NCI-H1417 (cell line): ENCODE results near the gene SLC6A20.

ENCODE experiments used
- DNase-seq, 3 experiments: peaks; one replicate each; lab custom pipeline; 2025; lab: John Stamatoyannopoulos, UW

SLC6A20 gene, protein sequence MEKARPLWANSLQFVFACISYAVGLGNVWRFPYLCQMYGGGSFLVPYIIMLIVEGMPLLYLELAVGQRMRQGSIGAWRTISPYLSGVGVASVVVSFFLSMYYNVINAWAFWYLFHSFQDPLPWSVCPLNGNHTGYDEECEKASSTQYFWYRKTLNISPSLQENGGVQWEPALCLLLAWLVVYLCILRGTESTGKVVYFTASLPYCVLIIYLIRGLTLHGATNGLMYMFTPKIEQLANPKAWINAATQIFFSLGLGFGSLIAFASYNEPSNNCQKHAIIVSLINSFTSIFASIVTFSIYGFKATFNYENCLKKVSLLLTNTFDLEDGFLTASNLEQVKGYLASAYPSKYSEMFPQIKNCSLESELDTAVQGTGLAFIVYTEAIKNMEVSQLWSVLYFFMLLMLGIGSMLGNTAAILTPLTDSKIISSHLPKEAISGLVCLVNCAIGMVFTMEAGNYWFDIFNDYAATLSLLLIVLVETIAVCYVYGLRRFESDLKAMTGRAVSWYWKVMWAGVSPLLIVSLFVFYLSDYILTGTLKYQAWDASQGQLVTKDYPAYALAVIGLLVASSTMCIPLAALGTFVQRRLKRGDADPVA

DNA sequence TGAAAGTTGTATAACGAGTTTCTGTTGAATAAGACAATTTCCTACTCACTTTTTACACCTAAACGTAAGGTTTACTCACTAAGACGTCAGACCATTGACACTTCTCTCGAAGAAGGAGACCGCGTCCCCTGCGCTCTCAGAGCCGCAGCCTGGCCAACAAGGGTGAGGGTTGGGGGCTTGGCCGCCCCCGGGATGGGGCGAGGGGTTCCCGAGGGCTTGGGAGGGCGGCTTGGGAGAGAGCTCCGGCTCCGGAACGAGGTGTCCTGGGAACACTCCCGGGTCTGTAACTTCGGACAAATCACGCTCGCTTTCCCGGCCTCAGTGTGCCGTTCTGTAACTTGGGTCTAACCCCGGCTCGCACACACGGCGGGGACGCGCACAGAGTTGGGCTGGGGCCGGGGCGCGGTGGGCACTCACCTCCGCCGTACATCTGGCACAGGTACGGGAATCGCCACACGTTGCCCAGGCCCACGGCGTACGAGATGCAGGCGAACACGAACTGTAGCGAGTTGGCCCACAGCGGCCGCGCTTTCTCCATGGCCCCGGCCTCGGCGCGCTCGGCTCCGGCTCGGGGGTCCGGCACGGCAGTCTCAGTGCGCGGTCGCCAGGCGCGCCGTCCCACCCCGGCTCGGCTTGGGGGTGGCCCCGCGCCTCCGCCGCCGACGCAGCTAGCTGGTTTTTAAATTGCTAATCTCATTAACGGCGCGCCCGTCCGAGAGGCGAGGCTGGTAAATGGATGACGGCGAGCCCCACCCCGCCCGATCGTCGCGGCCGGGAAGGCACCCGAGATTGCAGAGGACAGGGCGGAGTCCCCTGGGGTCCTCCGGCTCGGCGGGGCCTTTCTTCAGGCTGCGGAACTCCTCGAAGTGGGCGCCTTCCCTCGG lies at the start of gene SLC6A20:
SLC6A20 (minus strand) TSS at position 655 of the 884 bp plus-strand sequence; CDS start at position 538, 117 bp downstream.
- no peak for DNase-seq

DNA sequence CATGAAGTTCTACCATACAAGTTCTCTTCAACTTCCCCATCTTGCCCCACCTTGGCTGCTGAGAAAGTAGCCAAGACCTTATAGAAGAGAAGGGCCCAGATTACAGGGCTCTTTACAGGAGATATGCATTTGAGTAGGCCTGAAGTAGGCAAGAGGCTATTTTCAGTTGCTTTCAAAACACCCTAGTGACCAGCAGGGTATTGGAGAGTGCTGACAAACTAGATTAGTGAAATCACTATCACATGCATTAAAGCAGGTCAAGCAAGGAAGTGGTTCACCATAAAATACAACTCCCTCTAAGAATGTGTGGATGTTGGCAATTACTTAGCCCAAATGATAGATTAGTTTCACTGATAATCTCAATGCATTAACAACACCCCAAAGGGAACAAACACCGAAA lies 48.3 kb upstream of the SLC6A20 start:
- no peak for DNase-seq

DNA sequence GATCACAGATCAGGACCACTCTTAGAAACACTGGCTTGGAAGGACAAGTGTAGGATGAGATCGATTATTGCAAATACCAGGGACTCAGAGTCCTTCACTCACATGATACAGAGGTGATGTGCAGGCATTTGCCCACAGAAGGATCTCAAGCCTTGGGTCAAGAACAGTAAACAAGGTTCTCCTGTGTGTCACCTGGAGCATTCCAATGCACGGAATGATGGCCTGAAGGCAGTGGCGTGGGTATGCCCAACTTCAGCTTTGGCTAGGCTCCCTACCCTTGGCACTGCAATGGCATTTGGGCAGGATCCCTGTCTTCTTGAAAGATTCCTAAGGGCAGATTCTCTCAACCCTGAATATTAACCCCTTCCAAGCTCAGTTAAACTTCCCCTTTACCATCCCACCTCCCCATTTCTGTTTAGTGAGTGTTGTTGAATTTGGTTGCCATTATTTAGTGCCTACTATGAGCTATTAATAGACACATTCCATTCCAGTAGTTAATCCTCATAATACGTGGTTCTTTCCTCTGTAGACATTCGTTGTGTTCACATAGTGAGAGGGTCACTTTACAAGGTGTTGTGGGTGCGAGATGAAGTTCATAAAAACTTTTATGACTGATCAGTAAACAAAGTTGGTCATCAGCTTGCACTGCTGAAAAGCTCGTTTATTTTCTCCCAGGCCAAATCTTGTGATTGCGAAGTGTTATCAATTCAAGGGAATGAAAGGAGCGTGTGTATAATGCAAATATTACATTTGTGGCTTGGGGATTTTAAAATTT lies 46.7 kb upstream of the SLC6A20 start:
- no peak for DNase-seq

DNA sequence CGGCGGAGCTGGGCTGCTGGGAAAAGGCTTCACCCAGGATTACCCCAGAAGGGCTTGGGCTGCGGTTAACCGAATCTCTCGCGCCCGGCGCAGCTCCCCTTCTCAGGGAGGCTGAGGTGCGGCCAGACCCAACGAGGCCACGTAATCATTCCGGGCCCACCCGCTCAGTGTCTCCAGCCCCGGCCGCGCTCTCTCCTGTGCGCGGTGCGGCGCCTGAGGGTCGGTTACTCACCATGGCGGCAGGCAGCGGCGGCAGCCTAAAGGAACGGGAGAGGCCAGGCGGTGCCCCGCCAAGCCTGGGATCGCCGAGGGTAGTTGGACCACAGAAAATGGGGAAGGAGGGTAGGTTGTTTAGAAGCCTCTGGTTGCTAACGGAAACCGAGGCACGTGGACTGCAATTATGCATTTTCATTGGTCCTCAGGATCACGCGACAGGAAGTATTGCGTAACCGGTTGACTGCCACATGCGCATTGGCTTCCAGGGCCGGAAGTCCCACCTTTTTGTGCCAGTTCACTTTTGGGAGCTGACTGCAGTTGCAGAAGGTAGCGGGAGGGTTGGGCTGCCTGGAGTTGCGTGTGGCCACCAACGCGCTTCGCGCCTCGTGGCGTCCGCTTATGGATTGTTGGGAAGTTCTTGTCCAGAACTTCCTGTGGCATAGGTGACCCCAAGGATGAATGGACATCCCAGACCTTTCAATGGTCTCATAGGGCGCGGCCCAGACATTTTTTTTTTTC lies 45.6 kb upstream of the SLC6A20 start, which contains the start of gene LZTFL1:
LZTFL1 (minus strand) TSS at position 363 of the 735 bp plus-strand sequence; CDS start at position 235, 128 bp downstream.
- peak; percentile 85 to 96 (median 89) for DNase-seq

DNA sequence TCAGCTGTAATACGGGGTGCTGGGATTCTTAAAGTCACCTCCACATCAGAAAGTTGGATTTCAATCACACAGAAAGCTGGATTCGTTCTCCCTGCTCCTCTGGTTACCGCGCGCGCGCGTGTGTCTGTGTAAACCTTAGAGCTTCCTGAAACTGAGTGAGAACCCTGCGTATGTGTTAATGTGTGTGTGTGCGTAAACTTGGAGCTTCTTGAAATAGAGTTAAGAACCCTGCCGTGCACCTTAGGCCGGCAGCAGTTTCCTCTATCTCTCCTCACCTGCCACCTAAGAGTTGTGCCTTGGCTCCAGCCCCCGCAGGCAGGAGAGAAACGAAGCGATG lies 45.1 kb upstream of the SLC6A20 start:
- DNase-seq: peak in 2 of 3 experiments; percentile 3 to 34

DNA sequence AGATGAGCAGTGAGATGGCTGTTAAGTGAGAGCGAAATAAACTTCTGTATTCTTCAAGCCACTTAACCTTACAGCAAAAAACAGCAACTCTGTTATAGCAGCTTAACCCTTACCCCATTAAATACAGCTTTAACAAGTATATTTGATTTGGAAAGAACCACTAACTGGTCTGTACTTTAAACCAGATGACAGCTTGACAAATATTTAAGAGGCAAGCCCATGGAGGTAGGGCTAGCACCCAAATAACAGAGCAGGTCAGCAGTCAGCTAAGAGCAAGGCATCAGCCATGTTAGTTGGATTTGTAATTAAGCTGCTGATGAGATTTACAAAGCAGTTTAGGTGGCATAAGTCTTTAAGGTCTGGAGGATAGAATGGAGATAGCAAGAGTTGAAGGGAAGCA lies 42.1 kb upstream of the SLC6A20 start:
- no peak for DNase-seq

DNA sequence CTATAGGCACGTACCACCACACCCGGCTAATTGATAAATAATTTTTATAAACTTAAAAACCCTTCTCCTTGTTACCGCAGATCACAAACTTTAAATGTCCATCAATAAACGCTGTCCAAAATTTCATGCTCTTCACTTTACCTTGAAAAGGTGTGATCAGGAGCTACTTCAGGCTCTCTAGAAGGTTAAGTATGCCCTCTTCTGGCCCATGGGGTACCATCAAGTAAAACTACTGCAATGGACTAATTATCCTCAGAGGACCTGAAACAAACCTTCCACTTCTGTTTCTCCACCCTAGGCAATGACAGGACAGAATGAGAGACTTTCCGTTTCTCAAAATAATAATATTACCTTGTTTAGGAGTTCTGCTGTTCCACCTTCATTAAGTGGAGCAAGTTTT lies 36.4 kb upstream of the SLC6A20 start:
- DNase-seq: peak; percentile 3 to 64 (median 26)

DNA sequence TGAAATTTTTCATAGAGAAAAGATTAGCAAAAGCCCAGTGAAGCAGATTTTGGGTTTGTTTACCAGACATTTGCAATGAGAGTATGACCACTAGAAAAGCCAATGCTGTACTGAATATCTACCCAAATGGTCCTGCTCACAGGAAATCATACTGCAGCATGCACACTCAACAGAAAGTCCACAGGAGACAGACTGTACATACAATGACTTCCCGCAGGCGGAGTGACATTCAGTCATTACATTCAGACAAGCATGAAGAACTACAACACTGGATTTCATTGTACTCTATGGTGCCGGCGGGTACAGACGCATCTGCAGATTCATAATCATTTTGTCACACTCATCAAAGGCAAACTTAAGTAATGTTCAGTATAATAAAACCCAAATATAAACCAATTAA lies 33.8 kb upstream of the SLC6A20 start:
- DNase-seq: no peak

DNA sequence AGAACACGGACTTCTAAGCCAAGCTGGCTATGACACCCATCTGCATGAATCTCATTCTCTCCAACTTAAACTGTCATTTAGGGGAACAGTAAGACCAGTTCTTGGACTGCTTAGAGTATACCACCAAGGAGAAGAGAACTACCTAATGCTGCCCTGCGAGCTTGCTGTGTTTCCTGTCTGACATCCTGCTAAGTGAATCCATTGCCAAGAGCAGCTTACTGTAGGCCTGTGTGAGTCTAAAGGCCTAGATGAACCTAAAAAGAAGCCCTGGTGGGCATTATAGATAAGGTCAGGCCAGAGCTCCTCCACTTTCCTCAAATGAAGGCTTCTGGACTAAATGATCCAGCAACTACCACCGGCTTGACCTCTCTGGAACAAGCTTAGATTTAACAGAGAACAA lies 30.6 kb upstream of the SLC6A20 start:
- no peak for DNase-seq

DNA sequence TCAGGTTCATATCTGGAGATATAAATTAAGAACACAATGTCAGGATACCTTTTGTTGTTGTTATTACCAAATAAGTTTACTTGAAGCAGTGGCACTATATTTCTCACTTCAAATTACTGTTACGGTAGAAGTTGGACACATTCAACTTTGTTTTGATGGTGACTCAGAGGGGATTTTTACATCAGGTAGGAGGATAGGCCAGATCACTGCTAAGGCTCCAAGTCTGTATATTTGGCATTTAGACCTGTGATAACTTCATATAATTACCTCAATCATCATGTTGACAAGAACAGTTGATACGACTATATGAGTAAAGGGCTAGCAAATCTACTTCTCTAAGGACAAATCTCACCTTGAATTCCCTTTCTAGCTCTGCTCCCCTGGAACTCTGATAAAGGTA lies 30.0 kb upstream of the SLC6A20 start:
- no peak for DNase-seq

DNA sequence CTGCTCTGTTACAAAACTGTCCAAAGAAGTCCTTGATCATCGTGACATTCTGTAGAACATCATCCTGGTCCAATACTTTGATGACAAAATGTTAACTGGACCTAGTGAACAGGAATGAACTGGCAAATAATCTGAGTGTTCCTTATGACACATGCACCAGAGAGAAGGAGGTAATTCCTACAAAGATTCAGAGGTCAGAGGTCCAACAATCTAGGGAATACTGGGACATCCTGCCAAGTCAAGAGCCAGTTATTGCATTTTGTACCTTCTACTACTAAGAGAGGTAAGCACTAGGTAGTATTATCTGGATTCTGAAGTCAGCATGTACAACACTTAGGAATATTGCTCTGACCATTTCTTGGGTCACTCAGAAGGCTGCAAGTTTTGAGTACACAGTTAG lies 24.8 kb upstream of the SLC6A20 start:
- no peak for DNase-seq

DNA sequence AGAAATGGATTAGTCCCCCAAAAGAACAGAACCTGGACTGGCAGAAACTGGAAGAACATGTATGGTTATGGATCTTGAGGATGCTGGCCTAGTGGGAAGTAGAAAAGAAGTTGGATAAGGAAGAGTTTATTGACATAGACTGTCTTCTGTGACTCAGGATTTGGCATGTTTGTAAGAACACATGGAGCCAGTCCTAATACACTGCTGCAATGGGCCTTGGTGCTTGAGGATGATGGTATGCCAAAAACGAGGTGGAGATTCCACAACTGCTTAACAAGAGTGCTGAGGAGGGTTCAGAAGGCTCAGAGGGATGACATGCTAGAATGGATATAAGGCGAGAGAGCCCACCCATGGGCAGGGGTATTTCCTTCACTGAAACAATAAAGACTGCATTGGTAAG lies 23.2 kb upstream of the SLC6A20 start:
- no peak for DNase-seq

DNA sequence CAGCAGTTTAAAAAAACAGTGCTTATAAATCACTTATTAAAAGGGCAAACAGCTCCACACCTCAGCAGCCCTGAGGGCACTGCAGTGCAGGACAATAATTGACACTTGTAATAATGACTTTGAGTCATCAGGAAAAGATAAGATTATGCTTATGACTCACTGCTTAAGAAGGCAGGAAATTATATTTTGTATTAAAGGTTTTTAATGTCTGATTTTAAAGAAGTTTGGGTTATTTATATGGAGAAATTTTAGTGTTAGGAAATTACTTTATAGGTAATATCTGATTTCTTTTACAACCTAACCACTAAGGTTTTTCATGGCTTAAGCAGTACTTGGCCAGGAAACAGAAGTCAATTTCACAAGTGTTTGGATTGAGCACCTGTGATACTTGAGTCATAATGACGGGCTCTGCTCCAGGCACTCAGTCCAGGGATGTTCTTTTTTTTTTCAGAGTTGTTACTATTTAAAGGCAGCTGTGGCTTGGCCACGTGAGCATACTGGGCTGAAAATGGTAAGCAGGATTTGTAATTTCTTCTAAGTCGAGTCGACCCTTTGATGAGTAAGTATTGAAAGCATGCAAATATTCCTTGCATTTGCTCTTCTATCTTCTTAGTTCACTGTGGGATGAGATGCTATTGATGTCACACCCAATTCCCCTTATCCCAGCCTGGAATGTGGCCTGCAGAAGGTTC lies 21.6 kb upstream of the SLC6A20 start:
- peak; percentile 62 to 94 (median 65) for DNase-seq

DNA sequence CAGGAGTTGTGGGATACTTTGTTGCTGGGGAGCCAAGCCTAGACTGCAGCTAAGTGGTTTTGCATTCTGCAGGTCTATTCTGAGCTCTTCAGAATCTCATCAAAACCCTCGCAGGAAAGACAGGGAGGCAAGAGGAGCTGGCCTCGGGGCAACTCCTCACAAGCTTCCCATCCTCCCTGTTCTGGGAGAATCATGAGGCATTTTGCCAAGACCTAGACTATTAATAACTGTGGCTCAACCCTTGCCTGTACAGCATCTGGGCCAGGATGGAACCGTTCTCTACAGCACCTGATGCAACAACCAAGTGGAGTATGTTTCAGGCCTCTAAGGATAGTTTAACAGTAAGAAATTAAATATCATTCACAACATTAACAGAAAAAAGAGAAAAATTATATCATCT lies 20.2 kb upstream of the SLC6A20 start:
- peak in 1 of 3 experiments; percentile 1 for DNase-seq

DNA sequence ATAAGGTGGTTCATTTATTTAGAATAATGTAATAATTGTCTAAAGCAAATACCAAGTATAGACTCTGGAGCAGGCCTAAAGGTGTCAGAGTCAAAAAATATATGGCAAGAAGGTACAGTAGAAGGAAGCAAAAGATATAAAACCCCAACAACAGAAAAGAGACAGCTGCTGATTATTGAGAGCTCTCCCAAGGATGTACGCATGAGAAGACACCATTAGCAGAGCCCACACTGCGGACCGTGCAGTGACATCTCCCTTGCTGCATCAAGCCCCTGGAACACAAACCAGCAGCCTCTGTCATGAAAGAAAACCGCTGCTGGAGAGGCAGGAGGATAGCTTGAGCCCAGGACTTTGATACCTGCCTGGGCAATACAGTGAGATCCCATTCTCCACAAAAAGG lies 18.0 kb upstream of the SLC6A20 start:
- DNase-seq: no peak

DNA sequence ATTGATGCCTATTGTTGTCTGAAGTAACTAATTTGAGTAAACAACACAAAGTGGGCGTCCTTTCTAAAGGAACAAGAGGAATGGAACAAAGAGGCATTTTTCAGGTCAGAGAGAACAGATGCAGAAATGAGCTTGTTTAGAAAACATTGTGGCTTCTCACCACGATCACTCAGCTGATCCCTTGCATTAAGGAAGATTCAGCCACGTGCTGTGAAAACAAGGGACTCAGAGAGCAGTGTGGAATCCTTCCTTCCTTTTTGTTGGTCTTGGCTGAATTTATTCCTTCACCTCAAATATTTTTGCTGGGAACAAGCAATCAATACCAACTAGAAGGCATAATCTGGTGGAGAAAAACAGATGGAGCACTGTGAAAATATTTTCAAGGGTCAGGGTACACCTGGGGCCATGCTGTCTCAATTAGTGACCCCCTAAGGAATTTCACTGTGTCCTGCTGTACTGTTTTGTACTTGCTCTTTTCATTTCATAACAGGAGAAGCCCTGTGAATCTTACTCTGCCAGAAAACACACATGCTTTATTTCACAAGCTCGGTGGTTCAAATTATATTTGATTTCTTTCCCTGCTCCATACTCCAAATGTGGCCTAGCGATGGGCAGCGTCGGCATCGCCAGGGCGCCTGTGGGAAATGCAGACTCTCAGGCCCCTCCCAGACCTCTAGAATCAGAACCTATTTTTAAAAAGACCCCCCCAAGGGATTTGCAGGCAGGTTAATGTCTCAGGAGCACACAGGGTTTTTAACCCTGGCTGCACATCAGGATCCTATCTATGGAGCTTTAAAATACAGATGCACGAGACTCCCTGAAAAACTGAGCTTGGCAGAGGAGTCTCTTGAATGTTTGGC lies 11.6 kb upstream of the SLC6A20 start:
- peak; percentile 6 to 83 (median 43) for DNase-seq

DNA sequence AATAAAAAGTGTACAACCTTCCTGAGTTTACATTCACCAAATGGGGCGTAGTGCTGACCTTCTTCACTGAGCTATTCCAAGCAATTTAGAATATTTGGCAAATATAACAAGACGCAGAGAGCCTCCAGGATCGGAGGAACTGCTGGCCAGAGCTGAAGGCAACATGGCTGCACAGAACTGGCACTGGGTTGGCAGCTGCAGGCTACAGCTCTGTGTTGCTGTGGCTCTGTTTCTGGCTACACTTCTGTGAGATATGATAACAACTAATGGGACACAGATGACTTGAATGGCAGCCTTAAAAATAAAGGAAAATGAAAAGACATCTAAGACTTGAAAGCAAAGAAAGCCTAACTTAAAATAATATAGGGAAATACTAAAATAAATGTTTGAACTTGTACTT lies 10.8 kb upstream of the SLC6A20 start:
- DNase-seq: peak in 2 of 3 experiments; percentile 12 to 71

DNA sequence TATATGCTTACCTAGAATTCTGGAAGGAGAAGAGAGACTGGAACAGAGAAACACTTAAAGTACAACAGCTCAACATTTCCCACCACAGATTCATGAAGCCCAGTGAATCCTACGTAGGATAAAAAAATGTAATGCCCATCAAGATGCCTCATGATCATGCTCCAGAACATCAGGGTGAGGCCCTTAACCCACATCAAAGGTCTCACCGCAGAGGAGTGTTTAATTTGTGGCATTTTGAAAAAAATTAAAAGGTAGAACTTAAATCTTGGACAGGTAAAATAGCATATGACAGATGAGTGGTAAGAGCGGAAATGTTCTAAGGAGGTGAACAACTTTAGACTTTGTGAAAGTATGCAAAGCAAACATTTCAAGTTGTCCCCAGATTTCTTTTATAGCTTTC lies 9.7 kb upstream of the SLC6A20 start:
- no peak for DNase-seq

DNA sequence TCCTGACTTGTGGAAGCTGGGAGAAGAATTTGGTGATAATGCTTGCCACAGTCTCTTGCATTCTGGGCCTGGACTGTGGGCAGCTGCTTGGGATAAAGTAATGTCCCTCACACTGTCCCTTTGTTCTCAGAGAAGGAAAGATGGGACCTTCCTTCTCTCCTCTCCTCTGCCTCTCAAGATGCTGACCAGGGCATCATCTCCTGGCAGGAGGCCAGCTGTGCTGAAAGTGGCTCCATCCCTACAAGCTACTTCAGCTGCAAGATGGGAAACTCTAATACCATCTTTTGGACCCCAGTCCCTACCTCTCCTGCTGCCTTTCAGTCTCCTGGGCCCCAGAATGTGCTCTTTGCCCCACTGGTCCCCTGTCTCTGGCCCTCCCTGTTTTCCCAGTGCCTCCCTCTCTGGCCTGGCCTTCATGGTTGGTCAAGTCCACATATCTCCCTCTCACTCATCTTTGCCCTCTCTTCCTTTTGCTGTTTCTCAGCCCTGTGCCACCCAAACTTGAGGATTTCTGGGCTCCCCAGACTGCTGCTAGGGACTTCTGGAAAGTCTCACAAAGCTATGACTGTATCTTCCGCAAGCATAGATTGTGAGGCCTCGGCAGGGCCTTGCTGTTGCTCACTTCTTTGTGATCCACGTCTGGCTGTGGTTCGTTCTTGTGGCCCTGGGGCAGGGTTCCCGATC lies 7.1 kb upstream of the SLC6A20 start:
- no peak for DNase-seq
